ENCODE results near the gene TPRA1.
"Not testable (repeated sequence)": the region's sequence is repeated elsewhere in the genome, so short reads cannot be mapped to it uniquely, and the experiment has no call there.

Gene TPRA1

GRCh38 chr3:127534161-127534451 lies 56.4 kb downstream of the TPRA1 start:
- no peak for DNase-seq (ENCODE audit: low read depth)
- H3K4me3 ChIP-seq (ENCODE audit: low read depth, low read length), result no peak overlapping the region
- TF ChIP-seq CTCF (IDR thresholded peaks at IDR 0.05; ENCODE audit: control insufficient read depth, extremely low read depth, insufficient read depth), result no peak

- H3K4me3 ChIP-seq (ENCODE audit: low read depth, low read length), result no peak overlapping the region
- no peak for TF ChIP-seq CTCF (IDR thresholded peaks at IDR 0.05; ENCODE audit: control insufficient read depth, extremely low read depth, insufficient read depth)
- no peak for DNase-seq (ENCODE audit: low read depth)
These were observed 57.9 kb downstream of the TPRA1 start for GRCh38 chr3:127532561-127533203.

GRCh38 chr3:127531821-127532220 lies 58.7 kb downstream of the TPRA1 start:
- no peak for DNase-seq (ENCODE audit: low read depth)
- H3K4me3 ChIP-seq (ENCODE audit: low read depth, low read length), result no peak overlapping the region
- no peak for TF ChIP-seq CTCF (IDR thresholded peaks at IDR 0.05; ENCODE audit: control insufficient read depth, extremely low read depth, insufficient read depth)

- not testable (repeated sequence) for H3K4me3 ChIP-seq (ENCODE audit: low read depth, low read length); DNase-seq (ENCODE audit: low read depth)
These were observed 59.7 kb downstream of the TPRA1 start for GRCh38 chr3:127530863-127531262.

GRCh38 chr3:127529346-127530188 lies 61.0 kb downstream of the TPRA1 start:
- no peak for TF ChIP-seq CTCF (IDR thresholded peaks at IDR 0.05; ENCODE audit: control insufficient read depth, extremely low read depth, insufficient read depth)
- no peak for DNase-seq (ENCODE audit: low read depth)
- H3K4me3 ChIP-seq (ENCODE audit: low read depth, low read length), result no peak overlapping the region

GRCh38 chr3:127525373-127525772 lies 65.2 kb downstream of the TPRA1 start:
- no peak for DNase-seq (ENCODE audit: low read depth)
- TF ChIP-seq CTCF (IDR thresholded peaks at IDR 0.05; ENCODE audit: control insufficient read depth, extremely low read depth, insufficient read depth), result no peak
- no peak overlapping the region for H3K4me3 ChIP-seq (ENCODE audit: low read depth, low read length)

- DNase-seq (ENCODE audit: low read depth), result no peak
- H3K4me3 ChIP-seq (ENCODE audit: low read depth, low read length), result no peak overlapping the region
- no peak for TF ChIP-seq CTCF (IDR thresholded peaks at IDR 0.05; ENCODE audit: control insufficient read depth, extremely low read depth, insufficient read depth)
These were observed 66.1 kb downstream of the TPRA1 start for GRCh38 chr3:127524296-127524896.
